Breast epithelium (tissue), 3 donors: ENCODE measurements around the gene DACT2.

Experiments
- CTCF ChIP-seq, 3 donors: fragments of 450-650 bp; IDR thresholded peaks; one replicate each; pipeline ENCODE4 v1.5.1; 2016 to 2017; ENCODE audit warnings: antibody characterized with exemption in 3 of 3, mild to moderate bottlenecking in 3 of 3, moderate library complexity in 3 of 3
- POLR2A ChIP-seq: fragments of 450-650 bp; IDR thresholded peaks from one replicate; pipeline ENCODE4 v1.6.1; 2016; ENCODE audit warnings: antibody characterized with exemption, mild to moderate bottlenecking, moderate library complexity

DNA sequence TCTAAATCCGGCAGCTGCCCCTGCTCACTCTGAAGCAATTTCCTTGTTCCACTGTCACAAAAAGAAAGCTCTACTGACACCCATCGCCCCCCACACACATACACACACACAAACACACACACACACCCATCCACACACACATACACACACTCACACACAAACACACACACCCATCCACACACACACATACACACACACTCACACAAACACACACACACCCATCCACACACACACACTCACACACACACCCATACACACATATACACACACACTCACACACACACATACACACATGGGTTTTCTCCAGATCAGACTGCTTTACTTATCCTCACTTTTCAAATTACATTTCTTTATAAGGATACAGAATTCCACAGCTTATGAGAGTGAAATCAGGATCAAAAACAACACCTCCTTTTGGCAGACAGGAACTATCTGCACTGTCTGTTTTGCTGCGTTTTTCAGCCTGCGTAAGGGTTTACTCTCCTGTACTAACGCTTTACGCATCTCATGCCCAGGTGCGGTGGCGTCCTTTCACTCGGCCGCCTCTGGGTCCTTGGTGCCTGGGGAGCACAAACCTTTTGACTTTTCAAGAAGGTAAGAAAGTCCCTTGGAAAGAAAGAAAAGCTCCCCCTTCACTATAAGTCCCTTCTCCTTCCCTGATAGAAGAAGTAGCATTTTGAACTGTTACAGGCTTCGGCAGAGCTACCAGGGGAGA is 8.0 kb downstream of the DACT2 start:
- TF ChIP-seq CTCF (IDR thresholded peaks at IDR 0.05) (no peak), POLR2A (no peak)
